ENCODE measurements around the gene KLK3. TPM values are rescaled to one million over a fixed set of nuclear protein-coding genes. Genes with fewer than 3 reads are reported as not detected.

Gene KLK3
- total RNA-seq, 1 donor from 2014 or later, result not detected

- intact Hi-C loops (cut with DNase I), result no loop called here
These were observed 10.3 kb upstream of the KLK3 start for GRCh38 chr19:50844296-50844935.

GRCh38 chr19:50850738-50851137, 4.0 kb upstream of the KLK3 start:
- Histone ChIP-seq H3K27ac (no peak overlapping the region), H3K9me3 (no peaks in the 10 kb centered on the region), H3K27me3 (no peaks in the 10 kb centered on the region), H3K36me3 (no peaks in the 10 kb centered on the region), H3K4me1 (no peaks in the 10 kb centered on the region), H3K4me3 (no peak overlapping the region)
- TF ChIP-seq CTCF (IDR thresholded peaks at IDR 0.05), result no peak
- TF ChIP-seq POLR2AphosphoS5 (IDR thresholded peaks at IDR 0.05; ENCODE audit: insufficient read depth in 1 of 2, low read depth in 1 of 2), result no peak
- no peak for TF ChIP-seq POLR2A (IDR thresholded peaks at IDR 0.05)
- intact Hi-C loops (cut with DNase I), result no loop called here
- DNase-seq (ENCODE audit: extremely low spot score in 2 of 2), result no peak

More at GRCh38 chr19:50844296-50844935, 10.3 kb upstream of the KLK3 start:
- no peaks in the 10 kb centered on the region for H3K27me3 ChIP-seq
- H3K4me1 ChIP-seq, result no peaks in the 10 kb centered on the region
- no peaks in the 10 kb centered on the region for H3K36me3 ChIP-seq
- H3K4me3 ChIP-seq, result no peak overlapping the region
- no peak overlapping the region for H3K27ac ChIP-seq
- DNase-seq (ENCODE audit: extremely low spot score in 2 of 2), result no peak
- no peaks in the 10 kb centered on the region for H3K9me3 ChIP-seq
- TF ChIP-seq CTCF (IDR thresholded peaks at IDR 0.05) (no peak), POLR2A (IDR thresholded peaks at IDR 0.05) (no peak), POLR2AphosphoS5 (IDR thresholded peaks at IDR 0.05; ENCODE audit: insufficient read depth in 1 of 2, low read depth in 1 of 2) (no peak)

GRCh38 chr19:50851620-50852019, 3.1 kb upstream of the KLK3 start:
- H3K36me3 ChIP-seq, result no peaks in the 10 kb centered on the region
- no peak for DNase-seq (ENCODE audit: extremely low spot score in 2 of 2)
- no peak overlapping the region for H3K27ac ChIP-seq
- no peaks in the 10 kb centered on the region for H3K27me3 ChIP-seq
- intact Hi-C loops (cut with DNase I), result no loop called here
- no peaks in the 10 kb centered on the region for H3K9me3 ChIP-seq
- no peak for TF ChIP-seq POLR2A (IDR thresholded peaks at IDR 0.05)
- H3K4me3 ChIP-seq, result no peak overlapping the region
- no peaks in the 10 kb centered on the region for H3K4me1 ChIP-seq

GRCh38 chr19:50857366-50857765, 2.7 kb downstream of the KLK3 start:
- no peak overlapping the region for H3K27ac ChIP-seq
- H3K4me3 ChIP-seq, result no peak overlapping the region
- H3K9me3 ChIP-seq, result no peaks in the 10 kb centered on the region
- TF ChIP-seq POLR2A (IDR thresholded peaks at IDR 0.05) (no peak), CTCF (IDR thresholded peaks at IDR 0.05) (no peak), POLR2AphosphoS5 (IDR thresholded peaks at IDR 0.05; ENCODE audit: insufficient read depth in 1 of 2, low read depth in 1 of 2) (no peak)
- DNase-seq (ENCODE audit: extremely low spot score in 2 of 2), result no peak
- intact Hi-C loops (cut with DNase I), result no loop called here
- no peaks in the 10 kb centered on the region for H3K27me3 ChIP-seq
- no peaks in the 10 kb centered on the region for H3K4me1 ChIP-seq
- H3K36me3 ChIP-seq, result no peaks in the 10 kb centered on the region

- TF ChIP-seq CTCF (IDR thresholded peaks at IDR 0.05) (no peak), POLR2A (IDR thresholded peaks at IDR 0.05) (no peak), POLR2AphosphoS5 (IDR thresholded peaks at IDR 0.05; ENCODE audit: insufficient read depth in 1 of 2, low read depth in 1 of 2) (no peak)
These were observed 4.2 kb downstream of the KLK3 start for GRCh38 chr19:50858886-50859285.

More at GRCh38 chr19:50858886-50859285, 4.2 kb downstream of the KLK3 start:
- Histone ChIP-seq H3K36me3 (no peaks in the 10 kb centered on the region), H3K4me1 (no peaks in the 10 kb centered on the region), H3K9me3 (no peaks in the 10 kb centered on the region), H3K4me3 (no peak overlapping the region), H3K27me3 (no peaks in the 10 kb centered on the region), H3K27ac (no peak overlapping the region)
- intact Hi-C loops (cut with DNase I), result no loop called here
- no peak for DNase-seq (ENCODE audit: extremely low spot score in 2 of 2)

Data from vagina (tissue), 2 donors.